KMS-11 (cell line): ENCODE measurements around the gene MAG.

Experiments
- H2AFZ ChIP-seq: fragments of 200-600 bp; sonication (generic); 2 replicates; pipeline ENCODE4 v1.6.1; 2016; ENCODE audit warnings: antibody characterized with exemption, mixed run types, low read depth
- H3K27ac ChIP-seq: fragments of 200-600 bp; sonication (generic); 2 replicates; pipeline ENCODE4 v1.6.1; 2016; ENCODE audit warnings: mild to moderate bottlenecking, mixed run types
- H3K27me3 ChIP-seq: fragments of 200-600 bp; sonication (generic); 2 replicates; pipeline ENCODE4 v1.6.1; 2017; ENCODE audit warnings: mild to moderate bottlenecking, low read depth, mixed run types, moderate library complexity; ENCODE audit not compliant: insufficient read depth
- H3K36me3 ChIP-seq: fragments of 200-600 bp; sonication (generic); 2 replicates; pipeline ENCODE4 v1.6.1; 2017; ENCODE audit warnings: mild to moderate bottlenecking, mixed run types; ENCODE audit not compliant: insufficient read depth
- H3K4me1 ChIP-seq: fragments of 200-600 bp; sonication (generic); 2 replicates; pipeline ENCODE4 v1.6.1; 2016; ENCODE audit warnings: mild to moderate bottlenecking, low read depth, mixed run types; ENCODE audit not compliant: poor library complexity, severe bottlenecking
- H3K4me2 ChIP-seq: fragments of 200-600 bp; sonication (generic); 2 replicates; pipeline ENCODE4 v1.7.0; 2016; ENCODE audit warnings: mild to moderate bottlenecking, mixed run types
- H3K4me3 ChIP-seq: fragments of 200-600 bp; sonication (generic); IDR thresholded peaks from 2 replicates; pipeline ENCODE4 v1.6.1; 2017; ENCODE audit warnings: low read depth, low read length, mixed read lengths; ENCODE audit not compliant: insufficient read depth
- H3K79me2 ChIP-seq: fragments of 200-600 bp; sonication (generic); 2 replicates; pipeline ENCODE4 v1.6.1; 2016; ENCODE audit warnings: low read depth, mixed run types; ENCODE audit not compliant: insufficient read depth
- H3K9ac ChIP-seq: fragments of 200-600 bp; sonication (generic); 2 replicates; pipeline ENCODE4 v1.6.1; 2016; ENCODE audit warnings: mild to moderate bottlenecking, mixed run types
- H4K20me1 ChIP-seq: fragments of 200-600 bp; sonication (generic); 2 replicates; pipeline ENCODE4 v1.6.1; 2016; ENCODE audit warnings: mild to moderate bottlenecking, mixed run types; ENCODE audit not compliant: insufficient read depth
- TF ChIP-seq, protein P1 (sequence below): fragments of 200-600 bp; sonication (generic); conservative IDR thresholded peaks from 2 replicates; pipeline ENCODE4 v1.6.1; 2017; ENCODE audit warnings: low read depth, mild to moderate bottlenecking, antibody characterized with exemption, low read length, moderate library complexity, mixed read lengths

Gene MAG

DNA sequence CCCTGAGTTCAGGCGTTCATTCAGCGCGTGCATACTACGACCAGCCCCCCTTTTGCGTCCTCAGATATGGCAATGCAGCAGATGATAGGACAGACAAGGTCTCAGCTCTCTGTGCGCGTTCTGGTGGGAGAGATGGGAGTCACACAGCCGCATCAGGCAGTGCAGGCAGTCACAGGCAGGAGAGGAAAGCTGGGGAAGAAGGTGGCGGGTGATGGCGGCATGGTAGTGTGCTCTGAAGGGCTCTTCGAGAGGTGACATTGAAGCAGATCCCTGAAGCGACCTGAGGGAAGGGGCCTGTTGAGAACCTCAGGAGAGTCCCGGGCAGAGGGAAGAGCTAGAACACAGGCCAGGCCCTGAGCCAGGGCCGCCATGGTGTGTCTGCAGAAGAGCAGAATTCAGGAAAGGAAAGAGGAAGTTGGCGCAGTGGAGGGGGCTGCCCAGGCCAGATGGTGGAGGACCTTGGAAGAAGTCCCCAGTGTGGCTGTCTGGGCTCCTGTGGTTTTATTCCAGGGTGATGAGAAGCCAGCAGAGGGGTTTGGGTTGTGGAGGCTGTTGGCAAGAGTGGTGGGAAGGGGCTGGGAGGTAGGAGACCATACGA is 19.7 kb upstream of the MAG start:
- Histone ChIP-seq H3K9ac (no peak overlapping the region), H3K36me3 (no peaks in the 10 kb centered on the region), H3K4me1 (peaks cover 6% of the 10 kb centered on the region), H4K20me1 (no peaks in the 10 kb centered on the region), H3K27ac (no peak overlapping the region), H3K4me3 (no peak overlapping the region), H3K79me2 (peaks cover 6% of the 10 kb centered on the region; the same call in 1 of the 2 replicates), H2AFZ (no peak overlapping the region), H3K4me2 (no peak overlapping the region), H3K27me3 (no peaks in the 10 kb centered on the region)
- TF ChIP-seq, protein P1, sequence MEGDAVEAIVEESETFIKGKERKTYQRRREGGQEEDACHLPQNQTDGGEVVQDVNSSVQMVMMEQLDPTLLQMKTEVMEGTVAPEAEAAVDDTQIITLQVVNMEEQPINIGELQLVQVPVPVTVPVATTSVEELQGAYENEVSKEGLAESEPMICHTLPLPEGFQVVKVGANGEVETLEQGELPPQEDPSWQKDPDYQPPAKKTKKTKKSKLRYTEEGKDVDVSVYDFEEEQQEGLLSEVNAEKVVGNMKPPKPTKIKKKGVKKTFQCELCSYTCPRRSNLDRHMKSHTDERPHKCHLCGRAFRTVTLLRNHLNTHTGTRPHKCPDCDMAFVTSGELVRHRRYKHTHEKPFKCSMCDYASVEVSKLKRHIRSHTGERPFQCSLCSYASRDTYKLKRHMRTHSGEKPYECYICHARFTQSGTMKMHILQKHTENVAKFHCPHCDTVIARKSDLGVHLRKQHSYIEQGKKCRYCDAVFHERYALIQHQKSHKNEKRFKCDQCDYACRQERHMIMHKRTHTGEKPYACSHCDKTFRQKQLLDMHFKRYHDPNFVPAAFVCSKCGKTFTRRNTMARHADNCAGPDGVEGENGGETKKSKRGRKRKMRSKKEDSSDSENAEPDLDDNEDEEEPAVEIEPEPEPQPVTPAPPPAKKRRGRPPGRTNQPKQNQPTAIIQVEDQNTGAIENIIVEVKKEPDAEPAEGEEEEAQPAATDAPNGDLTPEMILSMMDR = no peak

DNA sequence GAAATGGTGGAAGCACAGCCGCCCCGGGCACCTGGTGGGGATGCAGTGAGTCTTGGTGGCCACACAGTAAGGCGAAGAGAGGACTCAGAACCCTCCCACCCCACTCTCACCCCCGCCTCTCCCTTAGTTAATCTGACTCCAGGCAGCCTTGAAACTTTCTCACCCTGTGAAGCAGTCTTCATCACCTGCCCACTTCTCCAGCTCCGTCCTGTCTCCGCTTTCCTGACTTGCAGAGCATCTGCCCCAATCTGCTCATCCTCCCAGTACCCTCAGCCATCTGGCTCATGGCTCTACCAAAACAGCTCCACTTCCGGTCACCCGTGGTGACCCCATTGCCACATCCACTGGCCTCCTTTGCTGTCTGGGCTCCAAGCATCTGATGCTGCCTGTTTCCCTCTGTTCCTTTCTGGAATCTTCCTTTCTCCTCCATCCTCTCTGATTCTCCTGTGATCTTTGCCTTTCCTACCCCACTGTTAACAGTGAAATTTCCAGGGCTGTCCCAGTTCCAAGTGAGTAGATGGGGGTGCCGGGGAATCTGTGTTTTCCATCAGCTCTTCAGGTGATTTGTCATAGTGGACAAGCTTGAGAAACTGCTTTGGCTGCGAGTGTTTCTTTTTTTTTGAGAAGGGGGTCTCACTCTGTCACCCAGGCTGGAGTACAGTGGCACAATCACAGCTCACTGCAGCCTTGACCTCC is 18.9 kb upstream of the MAG start:
- H3K4me3 ChIP-seq = no peak overlapping the region
- peaks cover 6% of the 10 kb centered on the region for H3K4me1 ChIP-seq
- H3K79me2 ChIP-seq = no peaks in the 10 kb centered on the region; the same call in 1 of the 2 replicates
- H3K27ac ChIP-seq = no peak overlapping the region
- H3K9ac ChIP-seq = no peak overlapping the region
- H3K36me3 ChIP-seq = no peaks in the 10 kb centered on the region
- H2AFZ ChIP-seq = no peak overlapping the region
- H4K20me1 ChIP-seq = no peaks in the 10 kb centered on the region
- TF ChIP-seq, protein P1 = no peak
- H3K27me3 ChIP-seq = no peaks in the 10 kb centered on the region
- H3K4me2 ChIP-seq = no peak overlapping the region

DNA sequence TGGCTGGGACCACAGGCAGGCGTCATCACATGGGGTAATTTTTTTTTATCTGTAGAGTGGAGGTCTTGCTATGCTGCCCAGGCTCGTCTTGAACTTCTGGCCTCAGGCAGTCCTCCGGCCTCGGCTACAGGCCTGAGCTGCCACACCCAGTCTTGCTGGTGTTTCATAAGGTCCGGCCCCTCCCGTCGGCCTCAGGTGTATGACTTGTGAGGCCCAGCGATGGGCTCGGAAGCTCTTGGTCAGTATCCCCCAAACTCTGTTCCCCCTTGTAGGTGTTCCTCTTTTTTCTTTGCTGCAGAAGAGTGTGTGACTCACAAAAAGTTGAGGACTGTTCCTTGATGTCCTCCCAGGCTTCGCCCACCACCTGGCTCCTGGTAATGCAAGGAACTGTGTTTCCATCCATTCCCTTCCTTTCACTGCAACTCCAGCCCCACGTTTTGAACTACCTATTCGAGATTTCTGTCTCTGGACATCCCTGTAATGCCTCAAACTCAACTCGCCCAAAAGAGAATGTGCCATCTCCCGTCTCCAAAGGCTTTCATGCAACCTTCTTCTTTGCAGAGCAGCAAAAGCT is 18.2 kb upstream of the MAG start:
- Histone ChIP-seq H3K4me1 (peaks cover 6% of the 10 kb centered on the region), H3K27ac (no peak overlapping the region), H3K79me2 (no peaks in the 10 kb centered on the region; the same call in 1 of the 2 replicates), H3K4me3 (no peak overlapping the region), H3K4me2 (no peak overlapping the region), H3K36me3 (no peaks in the 10 kb centered on the region), H3K27me3 (no peaks in the 10 kb centered on the region), H4K20me1 (no peaks in the 10 kb centered on the region), H2AFZ (no peak overlapping the region), H3K9ac (no peak overlapping the region)
- TF ChIP-seq, protein P1 = no peak

DNA sequence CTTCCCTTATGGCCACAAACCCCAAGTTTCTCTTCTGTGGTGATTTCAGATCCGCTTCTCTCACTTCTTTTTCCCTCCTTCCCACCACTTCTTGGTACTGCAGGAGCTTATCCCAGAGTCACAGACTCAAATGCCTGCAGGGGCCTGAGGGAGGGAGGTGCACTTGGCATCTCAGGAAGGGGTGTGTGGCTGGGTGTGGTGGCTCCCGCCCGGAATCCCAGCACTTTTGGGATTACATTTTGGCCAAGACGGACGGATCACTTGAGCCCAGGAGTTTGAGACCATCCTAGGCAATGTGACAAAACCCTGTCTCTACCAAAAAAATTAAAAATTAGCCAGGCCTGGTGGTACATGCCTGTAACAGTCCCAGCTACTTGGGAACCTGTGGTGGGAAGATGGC is 17.6 kb upstream of the MAG start:
- Histone ChIP-seq H3K79me2 (no peaks in the 10 kb centered on the region; the same call in 1 of the 2 replicates), H3K4me2 (no peak overlapping the region), H3K4me3 (no peak overlapping the region), H3K36me3 (no peaks in the 10 kb centered on the region), H4K20me1 (no peaks in the 10 kb centered on the region), H3K4me1 (peaks cover 6% of the 10 kb centered on the region), H3K27me3 (no peaks in the 10 kb centered on the region), H3K27ac (no peak overlapping the region), H2AFZ (no peak overlapping the region), H3K9ac (no peak overlapping the region)
- TF ChIP-seq, protein P1 = no peak
